Retinal pigment epithelial cell (primary cell): ENCODE results near the gene SCN3A.

Experiments used
- DNase-seq: peaks from one replicate; pipeline ENCODE4 v3.0.0-alpha.2; 2010; ENCODE audit warnings: low read depth
- H3K4me3 ChIP-seq: 2 replicates; pipeline ENCODE4 v1.5.1; 2011; ENCODE audit warnings: mild to moderate bottlenecking, low read length, control low read depth, moderate library complexity
- TF ChIP-seq, protein P1 (sequence below): conservative IDR thresholded peaks from 2 replicates; pipeline ENCODE4 v1.5.1; 2011; ENCODE audit warnings: low read depth, low read length, control low read depth, inconsistent platforms

The SCN3A gene

DNA sequence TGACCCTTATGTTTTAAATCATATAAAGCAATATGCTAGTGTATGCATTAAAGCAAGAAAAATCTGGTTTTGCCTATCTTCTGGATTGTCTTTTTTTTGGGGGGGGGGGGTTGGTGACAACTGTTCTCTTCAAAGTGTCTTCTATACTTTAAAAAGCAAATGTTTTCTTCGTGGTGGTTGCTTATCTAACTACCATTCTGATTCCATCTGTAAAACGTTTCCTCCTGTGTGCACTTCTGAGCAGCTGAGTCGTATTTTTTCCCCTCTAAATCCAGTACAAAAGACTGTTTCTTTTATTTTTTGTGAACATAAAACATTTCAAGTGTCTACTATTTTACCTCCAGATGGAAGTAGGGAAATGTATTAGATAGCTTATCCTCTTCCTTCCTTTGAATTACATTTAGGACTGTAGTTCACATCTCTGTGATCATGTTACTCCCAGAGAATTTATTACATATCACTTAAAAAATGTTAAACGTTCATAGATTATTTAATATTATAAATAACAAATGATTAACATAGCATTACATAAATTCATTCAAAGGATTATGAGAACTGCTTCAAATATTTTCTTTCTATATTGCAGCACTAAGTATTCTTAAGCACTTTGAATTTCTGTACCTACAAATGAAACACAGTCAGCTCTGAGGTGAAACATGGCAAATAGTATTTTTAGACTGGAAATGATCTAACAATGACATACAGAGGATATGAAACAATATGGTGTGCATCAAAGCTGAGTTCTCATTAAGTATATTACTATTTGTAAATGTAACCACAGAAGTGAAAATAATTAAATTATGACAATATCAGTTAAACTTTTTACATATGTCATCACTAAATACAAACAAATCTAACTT is 56.4 kb downstream of the SCN3A start:
- DNase-seq: no peak
- TF ChIP-seq, protein P1, sequence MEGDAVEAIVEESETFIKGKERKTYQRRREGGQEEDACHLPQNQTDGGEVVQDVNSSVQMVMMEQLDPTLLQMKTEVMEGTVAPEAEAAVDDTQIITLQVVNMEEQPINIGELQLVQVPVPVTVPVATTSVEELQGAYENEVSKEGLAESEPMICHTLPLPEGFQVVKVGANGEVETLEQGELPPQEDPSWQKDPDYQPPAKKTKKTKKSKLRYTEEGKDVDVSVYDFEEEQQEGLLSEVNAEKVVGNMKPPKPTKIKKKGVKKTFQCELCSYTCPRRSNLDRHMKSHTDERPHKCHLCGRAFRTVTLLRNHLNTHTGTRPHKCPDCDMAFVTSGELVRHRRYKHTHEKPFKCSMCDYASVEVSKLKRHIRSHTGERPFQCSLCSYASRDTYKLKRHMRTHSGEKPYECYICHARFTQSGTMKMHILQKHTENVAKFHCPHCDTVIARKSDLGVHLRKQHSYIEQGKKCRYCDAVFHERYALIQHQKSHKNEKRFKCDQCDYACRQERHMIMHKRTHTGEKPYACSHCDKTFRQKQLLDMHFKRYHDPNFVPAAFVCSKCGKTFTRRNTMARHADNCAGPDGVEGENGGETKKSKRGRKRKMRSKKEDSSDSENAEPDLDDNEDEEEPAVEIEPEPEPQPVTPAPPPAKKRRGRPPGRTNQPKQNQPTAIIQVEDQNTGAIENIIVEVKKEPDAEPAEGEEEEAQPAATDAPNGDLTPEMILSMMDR: no peak
- H3K4me3 ChIP-seq: no peak overlapping the region

DNA sequence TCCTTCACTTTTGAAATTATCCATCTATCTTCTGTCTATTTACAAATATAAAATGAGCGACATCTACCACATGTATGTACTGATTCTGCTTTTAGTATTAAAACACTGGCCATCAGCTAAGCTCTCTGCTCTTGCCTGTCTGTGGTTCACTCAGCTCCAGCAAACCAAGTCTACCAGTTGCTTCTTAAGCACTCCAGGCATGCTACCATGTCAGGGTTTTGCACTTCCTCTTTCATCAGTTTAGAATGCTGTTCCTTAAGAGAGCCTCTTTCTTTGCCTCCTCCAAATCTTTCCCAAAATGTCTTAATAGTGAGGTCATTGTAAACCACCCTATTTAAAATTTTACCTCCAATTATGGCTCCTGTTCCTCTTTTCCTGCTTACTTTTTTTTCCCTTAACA is 59.5 kb downstream of the SCN3A start:
- TF ChIP-seq, protein P1: no peak
- no peak overlapping the region for H3K4me3 ChIP-seq
- no peak for DNase-seq

DNA sequence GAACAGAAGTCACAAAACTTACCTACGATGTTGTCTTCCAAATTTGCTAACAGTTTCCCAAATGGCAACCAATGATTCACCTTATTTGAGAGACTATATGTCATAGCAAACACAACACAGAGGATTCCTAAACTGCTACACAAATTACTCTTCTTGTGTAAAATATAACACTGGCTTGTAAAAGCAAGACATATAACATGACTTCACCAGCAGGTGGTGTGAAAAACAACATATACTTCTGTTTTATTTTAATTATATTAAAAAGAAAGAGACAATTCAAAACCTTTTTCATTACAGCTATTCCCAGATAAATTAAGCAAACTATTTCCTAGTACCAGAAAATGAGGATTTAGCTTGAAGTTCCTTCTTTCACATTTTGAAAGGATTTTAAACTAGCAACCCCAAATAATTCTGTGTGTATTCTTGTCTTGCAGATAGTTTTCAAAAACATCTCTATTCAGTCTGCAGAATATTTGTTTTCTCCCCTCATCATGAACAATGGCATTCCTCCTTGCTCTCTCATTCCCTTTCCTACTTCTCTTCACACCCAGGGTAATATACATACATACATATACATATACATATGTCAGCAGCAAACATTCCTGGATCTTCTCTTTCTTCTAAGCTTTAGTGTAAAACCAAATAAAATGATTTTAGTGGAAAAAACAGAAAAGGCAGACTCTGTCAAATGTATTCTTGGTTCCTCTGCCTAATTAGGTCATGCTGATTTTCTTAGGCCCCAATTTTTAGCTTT is 62.1 kb downstream of the SCN3A start:
- no peak overlapping the region for H3K4me3 ChIP-seq
- DNase-seq: no peak
- TF ChIP-seq, protein P1: peak; percentile 44

DNA sequence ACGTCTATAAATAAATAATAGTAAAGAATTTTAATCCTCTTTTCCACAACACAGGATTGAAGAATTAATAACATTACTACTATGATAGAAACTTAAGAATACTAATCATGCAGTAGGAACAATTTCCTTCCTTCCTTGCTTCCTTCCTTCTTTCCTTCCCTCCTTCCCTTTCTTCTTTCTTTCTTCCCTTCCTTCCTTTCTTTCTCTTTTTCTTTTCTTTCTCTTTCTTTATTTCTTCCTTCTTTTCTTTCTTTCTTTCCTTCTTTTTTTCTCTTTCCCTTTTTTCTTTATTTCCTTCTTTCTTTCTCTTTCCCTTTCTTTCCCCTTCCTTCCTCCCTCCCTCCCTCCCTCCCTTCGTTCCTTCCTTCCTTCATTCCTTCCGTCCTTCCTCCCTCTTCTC is 77.6 kb downstream of the SCN3A start:
- DNase-seq: no peak
- no peak overlapping the region for H3K4me3 ChIP-seq
- TF ChIP-seq, protein P1: no peak

DNA sequence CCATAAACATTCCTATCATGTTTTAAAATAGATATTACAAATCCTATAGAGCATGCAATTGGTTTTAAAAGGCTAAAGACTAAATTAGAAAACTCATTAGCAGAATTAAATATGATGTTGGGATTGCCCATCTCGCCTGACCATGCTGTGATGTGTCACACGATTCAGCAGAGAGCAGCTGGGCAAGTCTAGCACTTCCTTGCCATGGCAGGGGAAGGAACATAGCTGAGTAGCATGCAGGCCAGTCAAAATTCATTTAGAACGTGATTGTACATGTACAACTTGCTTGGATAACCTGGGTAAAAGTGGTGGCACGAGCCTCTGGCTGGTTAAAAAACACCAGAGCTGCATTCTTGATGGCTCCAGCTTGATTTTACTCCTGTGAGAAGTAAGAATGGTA is 81.3 kb downstream of the SCN3A start:
- no peak overlapping the region for H3K4me3 ChIP-seq
- TF ChIP-seq, protein P1: no peak
- DNase-seq: no peak

DNA sequence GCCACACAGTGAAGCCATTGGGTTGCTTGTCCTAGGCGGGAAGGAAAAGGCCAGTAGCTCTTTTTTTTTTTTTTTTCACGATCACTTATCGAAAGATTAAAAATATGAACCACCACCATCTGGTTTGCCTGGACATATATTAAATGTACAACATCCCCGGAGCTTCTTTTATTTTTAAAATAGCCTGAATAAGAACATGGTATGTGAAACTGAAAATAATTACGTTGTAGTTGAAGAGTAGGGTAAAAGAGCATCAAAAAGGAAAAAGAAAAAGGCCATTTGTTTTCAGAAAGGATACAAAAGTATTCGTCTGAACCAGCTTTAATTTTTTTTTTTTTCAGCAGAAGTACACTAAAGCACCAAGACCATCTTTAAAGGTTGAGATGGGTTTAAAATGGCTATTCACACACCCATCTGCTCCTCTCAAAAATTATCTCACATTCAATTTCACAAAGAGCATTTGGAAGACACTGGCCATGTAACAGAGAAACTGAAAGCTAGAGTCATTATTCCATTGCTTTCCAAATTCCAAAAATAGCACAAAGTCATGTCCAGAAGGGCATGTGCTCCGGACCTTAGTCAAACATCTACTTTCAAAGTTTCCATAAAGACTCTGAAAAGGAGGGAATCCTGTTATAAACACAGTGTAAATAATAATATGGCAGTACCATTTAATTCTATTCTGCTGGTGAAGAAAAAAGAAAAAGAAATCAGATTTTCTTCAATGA is 82.9 kb downstream of the SCN3A start:
- TF ChIP-seq, protein P1: no peak
- no peak for DNase-seq
- no peak overlapping the region for H3K4me3 ChIP-seq
